Panc1 (cell line): ENCODE results near the gene CCDC15.

Experiments used
- CTCF ChIP-seq: fragments of 450-650 bp; IDR thresholded peaks from 2 replicates; pipeline ENCODE4 v1.5.1; 2017; ENCODE audit warnings: mild to moderate bottlenecking
- POLR2AphosphoS5 ChIP-seq: IDR thresholded peaks from 2 replicates; pipeline ENCODE4 v1.6.1; 2012; ENCODE audit warnings: mild to moderate bottlenecking, low read depth, low read length, moderate library complexity

GRCh38 chr11:124915541-124916369 lies 38.2 kb upstream of the CCDC15 start:
- TF ChIP-seq CTCF = no peak
- TF ChIP-seq POLR2AphosphoS5 = no peak
